ENCODE measurements around the gene CX3CL1. TPM values are rescaled to one million over a fixed set of nuclear protein-coding genes. Genes with fewer than 3 reads are reported as not detected.

CX3CL1 gene
- total and polyA plus RNA-seq, 2 of the 13 experiments (the other 11 are each of a cell fraction or from before 2014, with no cell fraction given), result 57.3 to 60.8 TPM

GRCh38 chr16:57373117-57373947 lies 1.0 kb downstream of the CX3CL1 start (continued):
- TF ChIP-seq SYNCRIP (IDR thresholded peaks at IDR 0.05; ENCODE audit: insufficient read depth, low read depth, low read length) (no peak), PRMT3 (CRISPR knock-in tag; IDR thresholded peaks at IDR 0.05; ENCODE audit: borderline replicate concordance, low read depth) (no peak), NR2C2 (CRISPR knock-in tag; IDR thresholded peaks at IDR 0.05; ENCODE audit: borderline replicate concordance) (peak; percentile 83; the same call in 1 of the 2 replicates), TERF1 (CRISPR knock-in tag; IDR thresholded peaks at IDR 0.05) (no peak), AHDC1 (CRISPR knock-in tag; IDR thresholded peaks at IDR 0.05; ENCODE audit: borderline replicate concordance) (peak; percentile 79; the same call in 1 of the 2 replicates), ARNT (IDR thresholded peaks at IDR 0.05) (no peak), CC2D1A (CRISPR knock-in tag; IDR thresholded peaks at IDR 0.05) (peak; percentile 88; the same call in 1 of the 2 replicates), AKAP8 (CRISPR knock-in tag; IDR thresholded peaks at IDR 0.05) (0 out of 2 replicates have a peak, but pooled peaks have one; percentile 10), ZBTB1 (CRISPR knock-in tag; IDR thresholded peaks at IDR 0.05; ENCODE audit: borderline replicate concordance) (0 out of 2 replicates have a peak, but pooled peaks have one; percentile 49), CBX5 (CRISPR knock-in tag; IDR thresholded peaks at IDR 0.05; ENCODE audit: borderline replicate concordance) (no peak)
- TF ChIP-seq, protein P1, sequence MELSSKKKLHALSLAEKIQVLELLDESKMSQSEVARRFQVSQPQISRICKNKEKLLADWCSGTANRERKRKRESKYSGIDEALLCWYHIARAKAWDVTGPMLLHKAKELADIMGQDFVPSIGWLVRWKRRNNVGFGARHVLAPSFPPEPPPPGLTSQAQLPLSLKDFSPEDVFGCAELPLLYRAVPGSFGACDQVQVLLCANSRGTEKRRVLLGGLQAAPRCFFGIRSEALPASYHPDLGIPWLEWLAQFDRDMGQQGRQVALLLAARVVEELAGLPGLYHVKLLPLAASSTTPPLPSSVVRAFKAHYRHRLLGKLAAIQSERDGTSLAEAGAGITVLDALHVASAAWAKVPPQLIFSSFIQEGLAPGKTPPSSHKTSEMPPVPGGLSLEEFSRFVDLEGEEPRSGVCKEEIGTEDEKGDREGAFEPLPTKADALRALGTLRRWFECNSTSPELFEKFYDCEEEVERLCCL (CRISPR knock-in tag; IDR thresholded peaks at IDR 0.05; ENCODE audit: borderline replicate concordance), result no peak
- TF ChIP-seq, protein P2, sequence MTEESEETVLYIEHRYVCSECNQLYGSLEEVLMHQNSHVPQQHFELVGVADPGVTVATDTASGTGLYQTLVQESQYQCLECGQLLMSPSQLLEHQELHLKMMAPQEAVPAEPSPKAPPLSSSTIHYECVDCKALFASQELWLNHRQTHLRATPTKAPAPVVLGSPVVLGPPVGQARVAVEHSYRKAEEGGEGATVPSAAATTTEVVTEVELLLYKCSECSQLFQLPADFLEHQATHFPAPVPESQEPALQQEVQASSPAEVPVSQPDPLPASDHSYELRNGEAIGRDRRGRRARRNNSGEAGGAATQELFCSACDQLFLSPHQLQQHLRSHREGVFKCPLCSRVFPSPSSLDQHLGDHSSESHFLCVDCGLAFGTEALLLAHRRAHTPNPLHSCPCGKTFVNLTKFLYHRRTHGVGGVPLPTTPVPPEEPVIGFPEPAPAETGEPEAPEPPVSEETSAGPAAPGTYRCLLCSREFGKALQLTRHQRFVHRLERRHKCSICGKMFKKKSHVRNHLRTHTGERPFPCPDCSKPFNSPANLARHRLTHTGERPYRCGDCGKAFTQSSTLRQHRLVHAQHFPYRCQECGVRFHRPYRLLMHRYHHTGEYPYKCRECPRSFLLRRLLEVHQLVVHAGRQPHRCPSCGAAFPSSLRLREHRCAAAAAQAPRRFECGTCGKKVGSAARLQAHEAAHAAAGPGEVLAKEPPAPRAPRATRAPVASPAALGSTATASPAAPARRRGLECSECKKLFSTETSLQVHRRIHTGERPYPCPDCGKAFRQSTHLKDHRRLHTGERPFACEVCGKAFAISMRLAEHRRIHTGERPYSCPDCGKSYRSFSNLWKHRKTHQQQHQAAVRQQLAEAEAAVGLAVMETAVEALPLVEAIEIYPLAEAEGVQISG (CRISPR knock-in tag; IDR thresholded peaks at IDR 0.05), result peak; percentile 23; the same call in 1 of the 2 replicates

Measured in HepG2 (cell line).